ENCODE measurements around the gene AMN. TPM values are rescaled to one million over a fixed set of nuclear protein-coding genes. Genes with fewer than 3 reads are reported as not detected.

The AMN gene
- total and polyA plus RNA-seq, 2 donors (not counting 1 experiment from before 2014, with no cell fraction given): 11.5 to 15.0 TPM

DNA sequence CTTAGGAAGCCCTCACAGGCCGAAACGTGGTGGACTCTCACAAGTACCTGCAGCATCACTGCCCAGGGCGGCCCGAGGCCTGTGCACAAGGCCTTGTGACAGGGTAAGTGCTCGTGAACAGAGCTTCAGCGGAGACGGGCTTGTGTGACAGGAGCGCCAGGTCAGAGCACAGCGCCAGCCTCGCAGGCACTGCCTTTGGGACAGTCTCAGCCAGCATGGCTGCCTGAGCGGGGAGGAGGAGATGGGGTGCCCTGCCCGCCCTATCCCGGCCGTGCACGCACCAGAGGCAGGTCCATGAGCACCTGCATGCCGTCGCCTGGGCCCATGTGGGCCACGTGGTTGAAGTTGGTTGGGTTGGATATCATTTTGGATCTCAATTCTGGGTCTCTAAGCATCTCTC is 16.9 kb downstream of the AMN start:
- no peaks in the 10 kb centered on the region for H3K27me3 ChIP-seq (replicated peaks in 1 of 4; ENCODE audit: control extremely low read depth in 1 of 4, control insufficient read depth in 3 of 4, insufficient read depth in 4 of 4, low read length in 3 of 4)
- H3K9me3 Mint-ChIP-seq (ENCODE audit: insufficient read depth): no peaks in the 10 kb centered on the region
- peaks cover 21% of the 10 kb centered on the region for H3K4me1 Mint-ChIP-seq
- H3K27ac ChIP-seq (ENCODE audit: low read length in 2 of 2): no peak overlapping the region
- H2AFZ ChIP-seq (ENCODE audit: insufficient read depth, low read depth, low read length, poor library complexity, severe bottlenecking): no peak overlapping the region
- DNase-seq (no peak), ATAC-seq (ENCODE audit: low read depth) (no peak)
- H3K27me3 Mint-ChIP-seq: no peaks in the 10 kb centered on the region
- intact Hi-C loops (cut with micrococcal nuclease): no loop called here
- H3K4me3 ChIP-seq (ENCODE audit: control extremely low read depth in 1 of 5, extremely low read depth in 1 of 5, insufficient read depth in 1 of 5, low read depth in 2 of 5, low read length in 4 of 5): no peak overlapping the region
- no peaks in the 10 kb centered on the region for H3K79me2 ChIP-seq (ENCODE audit: control insufficient read depth, insufficient read depth, low read length)
- H3K27ac Mint-ChIP-seq: no peak overlapping the region
- TF ChIP-seq CTCF (IDR thresholded peaks at IDR 0.05) (no peak), EZH2 (IDR thresholded peaks at IDR 0.05; ENCODE audit: borderline replicate concordance, insufficient read depth, low read depth, low read length, poor library complexity, severe bottlenecking) (no peak)
- no peaks in the 10 kb centered on the region for H3K9me3 ChIP-seq (ENCODE audit: control extremely low read depth in 1 of 3, control insufficient read depth in 2 of 3, insufficient read depth in 1 of 3, low read length in 2 of 3)
- WGBS (ENCODE audit: insufficient coverage): 92% methylated on average over 18 of the region's 18 CpGs
- no peak overlapping the region for H3K9ac ChIP-seq (ENCODE audit: low read length)
- ChIA-PET POLR2A (no interaction called here), CTCF (no interaction called here)
- H4K20me1 ChIP-seq (ENCODE audit: control insufficient read depth, insufficient read depth, low read length, poor library complexity, severe bottlenecking): no peaks in the 10 kb centered on the region
- H3K4me3 Mint-ChIP-seq: no peak overlapping the region
- peaks cover 0 to 13% of the 10 kb centered on the region in 2 donors for H3K4me1 ChIP-seq (ENCODE audit: control insufficient read depth in 2 of 2, insufficient read depth in 2 of 2, low read length in 2 of 2)
- peaks cover 0 to 6% of the 10 kb centered on the region in 2 experiments for H3K36me3 ChIP-seq (replicated peaks in 1 of 2; ENCODE audit: control extremely low read depth in 1 of 2, control insufficient read depth in 1 of 2, extremely low read depth in 1 of 2, insufficient read depth in 2 of 2, low read length in 1 of 2)
- no peak overlapping the region for H3K4me2 ChIP-seq (replicated peaks; ENCODE audit: low read depth, low read length, poor library complexity, severe bottlenecking)

DNA sequence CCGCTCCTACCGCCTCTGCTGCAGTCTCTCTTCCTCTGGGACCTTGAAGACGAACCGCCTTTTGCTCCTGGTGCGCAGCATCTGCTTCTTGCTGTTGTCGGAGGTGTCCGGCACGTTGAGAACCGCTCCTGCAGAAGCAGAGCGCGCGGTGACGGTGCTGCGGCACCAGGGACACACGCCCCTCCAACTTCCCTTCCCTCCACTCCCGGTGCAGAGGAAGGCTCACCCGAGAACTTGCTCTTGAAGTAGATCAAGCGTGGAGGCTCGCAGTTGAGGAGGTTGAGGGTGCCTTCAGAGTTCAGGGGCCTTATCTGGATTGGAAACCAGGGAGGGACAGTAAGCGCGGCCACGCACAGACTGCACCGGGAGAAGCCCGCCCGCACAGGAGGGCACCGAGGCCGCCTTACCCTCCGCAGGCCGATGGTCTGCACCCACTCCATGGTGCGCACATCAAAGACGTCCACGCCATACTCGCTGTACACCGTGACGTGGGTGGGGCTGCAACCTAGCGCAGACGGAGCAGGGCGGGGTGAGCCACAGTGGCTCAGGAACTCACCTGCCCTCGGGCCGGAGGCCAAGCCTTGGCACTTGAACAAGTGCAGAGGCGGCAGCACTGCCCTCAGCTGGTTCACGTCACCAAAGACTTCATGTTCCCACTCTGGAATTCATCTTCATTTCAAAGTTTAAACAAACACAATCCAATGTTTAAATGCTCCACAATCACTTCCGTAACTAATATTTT is 17.5 kb downstream of the AMN start:
- TF ChIP-seq CTCF (IDR thresholded peaks at IDR 0.05) (no peak), EZH2 (IDR thresholded peaks at IDR 0.05; ENCODE audit: borderline replicate concordance, insufficient read depth, low read depth, low read length, poor library complexity, severe bottlenecking) (no peak)
- WGBS (ENCODE audit: insufficient coverage): 97% methylated on average over 38 of the region's 43 CpGs

More for the DNA sequence above, 17.5 kb downstream of the AMN start:
- Mint-ChIP-seq H3K9me3 (ENCODE audit: insufficient read depth) (no peaks in the 10 kb centered on the region), H3K4me1 (peaks cover 20% of the 10 kb centered on the region), H3K27ac (no peak overlapping the region), H3K4me3 (no peak overlapping the region), H3K27me3 (no peaks in the 10 kb centered on the region)
- H3K27ac ChIP-seq (ENCODE audit: low read length in 2 of 2): no peak overlapping the region
- ChIA-PET POLR2A (no interaction called here), CTCF (no interaction called here)
- intact Hi-C loops (cut with micrococcal nuclease): no loop called here
- H3K4me2 ChIP-seq (replicated peaks; ENCODE audit: low read depth, low read length, poor library complexity, severe bottlenecking): no peak overlapping the region
- ATAC-seq (ENCODE audit: low read depth) (no peak), DNase-seq (no peak)
- H4K20me1 ChIP-seq (ENCODE audit: control insufficient read depth, insufficient read depth, low read length, poor library complexity, severe bottlenecking): no peaks in the 10 kb centered on the region
- H3K36me3 ChIP-seq (replicated peaks in 1 of 2; ENCODE audit: control extremely low read depth in 1 of 2, control insufficient read depth in 1 of 2, extremely low read depth in 1 of 2, insufficient read depth in 2 of 2, low read length in 1 of 2): peaks cover 0 to 8% of the 10 kb centered on the region in 2 experiments
- no peak overlapping the region for H3K9ac ChIP-seq (ENCODE audit: low read length)
- H3K9me3 ChIP-seq (ENCODE audit: control extremely low read depth in 1 of 3, control insufficient read depth in 2 of 3, insufficient read depth in 1 of 3, low read length in 2 of 3): no peaks in the 10 kb centered on the region
- H3K4me1 ChIP-seq (ENCODE audit: control insufficient read depth in 2 of 2, insufficient read depth in 2 of 2, low read length in 2 of 2): peaks cover 0 to 13% of the 10 kb centered on the region in 2 donors
- H3K4me3 ChIP-seq (ENCODE audit: control extremely low read depth in 1 of 5, extremely low read depth in 1 of 5, insufficient read depth in 1 of 5, low read depth in 2 of 5, low read length in 4 of 5): no peak overlapping the region
- H2AFZ ChIP-seq (ENCODE audit: insufficient read depth, low read depth, low read length, poor library complexity, severe bottlenecking): no peak overlapping the region
- no peaks in the 10 kb centered on the region for H3K27me3 ChIP-seq (replicated peaks in 1 of 4; ENCODE audit: control extremely low read depth in 1 of 4, control insufficient read depth in 3 of 4, insufficient read depth in 4 of 4, low read length in 3 of 4)
- no peaks in the 10 kb centered on the region for H3K79me2 ChIP-seq (ENCODE audit: control insufficient read depth, insufficient read depth, low read length)
